Muscle layer of duodenum (tissue), 2 donors: ENCODE results near the gene TTC12.

Source experiments
- H3K27ac ChIP-seq: one replicate; pipeline ENCODE4 v1.7.0; 2013; ENCODE audit warnings: mild to moderate bottlenecking, low read length
- H3K27me3 ChIP-seq: one replicate; pipeline ENCODE4 v1.7.0; 2013; ENCODE audit warnings: low read depth, mild to moderate bottlenecking, control low read depth, low read length
- H3K36me3 ChIP-seq, 2 donors: one replicate each; pipeline ENCODE4 v1.7.0; 2013; ENCODE audit warnings: low read length in 2 of 2, control low read depth in 1 of 2, mild to moderate bottlenecking in 1 of 2; ENCODE audit not compliant: insufficient read depth in 2 of 2, control insufficient read depth in 1 of 2
- H3K4me1 ChIP-seq, 2 donors: one replicate each; pipeline ENCODE4 v1.7.0; 2013; ENCODE audit warnings: low read length in 2 of 2, mild to moderate bottlenecking in 2 of 2, control low read depth in 1 of 2, moderate library complexity in 1 of 2; ENCODE audit not compliant: insufficient read depth in 2 of 2, control insufficient read depth in 1 of 2
- H3K4me3 ChIP-seq, 2 donors: one replicate each; pipeline ENCODE4 v1.7.0; 2013; ENCODE audit warnings: low read length in 2 of 2, low read depth in 1 of 2, mild to moderate bottlenecking in 1 of 2
- H3K9me3 ChIP-seq, 2 donors: one replicate each; pipeline ENCODE4 v1.7.0; 2013; ENCODE audit warnings: low read length in 2 of 2, control low read depth in 1 of 2, mild to moderate bottlenecking in 1 of 2; ENCODE audit not compliant: control insufficient read depth in 1 of 2
- donor health status: healthy.

Gene TTC12

GRCh38 chr11:113274713-113275582 is 39.4 kb upstream of the TTC12 start:
- Histone ChIP-seq H3K4me1 (no peaks in the 10 kb centered on the region), H3K9me3 (no peaks in the 10 kb centered on the region), H3K27ac (no peak overlapping the region), H3K36me3 (no peaks in the 10 kb centered on the region), H3K27me3 (no peaks in the 10 kb centered on the region), H3K4me3 (no peak overlapping the region)

DNA sequence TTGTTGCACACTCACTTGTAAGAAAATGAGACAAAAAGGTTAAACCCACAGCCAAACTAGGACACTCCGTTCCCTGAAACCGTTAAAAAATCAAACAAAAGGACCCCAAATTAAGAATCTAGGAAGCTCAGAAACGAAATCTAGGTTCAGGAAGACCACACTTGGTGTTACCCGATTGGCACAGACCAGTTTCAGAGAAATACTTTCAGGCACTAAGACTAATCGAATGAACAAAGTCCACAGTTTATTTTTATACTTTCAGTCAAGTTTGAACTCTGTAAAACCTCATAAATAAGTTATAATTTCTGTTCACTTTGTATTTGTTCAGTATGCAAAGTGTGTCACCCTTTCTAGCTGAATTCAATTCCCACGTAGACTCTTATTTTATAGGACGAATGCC is 38.8 kb upstream of the TTC12 start:
- Histone ChIP-seq H3K27ac (no peak overlapping the region), H3K9me3 (no peaks in the 10 kb centered on the region), H3K4me3 (no peak overlapping the region), H3K27me3 (no peaks in the 10 kb centered on the region), H3K36me3 (no peaks in the 10 kb centered on the region), H3K4me1 (no peaks in the 10 kb centered on the region)

- no peak overlapping the region for H3K27ac ChIP-seq
- H3K4me1 ChIP-seq = no peaks in the 10 kb centered on the region
- no peaks in the 10 kb centered on the region for H3K9me3 ChIP-seq
- no peak overlapping the region for H3K4me3 ChIP-seq
- no peaks in the 10 kb centered on the region for H3K27me3 ChIP-seq
- no peaks in the 10 kb centered on the region for H3K36me3 ChIP-seq
These were observed 37.9 kb upstream of the TTC12 start for GRCh38 chr11:113276466-113276865.

- no peak overlapping the region for H3K4me3 ChIP-seq
- no peaks in the 10 kb centered on the region for H3K36me3 ChIP-seq
- no peak overlapping the region for H3K27ac ChIP-seq
These were observed 36.5 kb upstream of the TTC12 start for GRCh38 chr11:113277907-113278306.

DNA sequence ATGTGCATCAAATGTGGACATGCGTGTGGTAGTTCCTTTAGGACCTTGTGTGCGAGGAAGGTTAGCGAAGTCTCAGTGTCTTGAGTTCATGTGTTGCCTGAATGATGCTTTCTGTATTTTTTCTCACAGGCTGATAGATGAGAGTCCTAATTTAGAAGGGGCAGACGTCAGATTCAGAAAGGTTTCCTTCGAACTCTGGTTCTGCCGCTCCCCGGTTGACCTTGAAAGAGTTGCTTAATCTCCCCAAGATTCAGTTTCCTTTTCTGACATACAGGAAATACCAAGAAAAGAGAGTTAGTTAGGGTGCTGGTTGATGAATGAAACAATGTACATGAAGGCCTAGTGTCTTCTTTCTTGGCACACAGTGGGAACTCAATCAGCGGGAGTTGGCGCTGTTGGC is 35.9 kb upstream of the TTC12 start:
- Histone ChIP-seq H3K4me1 (no peaks in the 10 kb centered on the region), H3K4me3 (no peak overlapping the region), H3K27ac (no peak overlapping the region), H3K36me3 (no peaks in the 10 kb centered on the region), H3K27me3 (no peaks in the 10 kb centered on the region), H3K9me3 (no peaks in the 10 kb centered on the region)

More at GRCh38 chr11:113277907-113278306, 36.5 kb upstream of the TTC12 start:
- no peaks in the 10 kb centered on the region for H3K4me1 ChIP-seq
- H3K9me3 ChIP-seq = no peaks in the 10 kb centered on the region
- H3K27me3 ChIP-seq = no peaks in the 10 kb centered on the region

GRCh38 chr11:113278925-113279324 is 35.5 kb upstream of the TTC12 start:
- Histone ChIP-seq H3K27me3 (no peaks in the 10 kb centered on the region), H3K27ac (no peak overlapping the region), H3K4me1 (no peaks in the 10 kb centered on the region), H3K4me3 (no peak overlapping the region), H3K36me3 (no peaks in the 10 kb centered on the region), H3K9me3 (no peaks in the 10 kb centered on the region)

DNA sequence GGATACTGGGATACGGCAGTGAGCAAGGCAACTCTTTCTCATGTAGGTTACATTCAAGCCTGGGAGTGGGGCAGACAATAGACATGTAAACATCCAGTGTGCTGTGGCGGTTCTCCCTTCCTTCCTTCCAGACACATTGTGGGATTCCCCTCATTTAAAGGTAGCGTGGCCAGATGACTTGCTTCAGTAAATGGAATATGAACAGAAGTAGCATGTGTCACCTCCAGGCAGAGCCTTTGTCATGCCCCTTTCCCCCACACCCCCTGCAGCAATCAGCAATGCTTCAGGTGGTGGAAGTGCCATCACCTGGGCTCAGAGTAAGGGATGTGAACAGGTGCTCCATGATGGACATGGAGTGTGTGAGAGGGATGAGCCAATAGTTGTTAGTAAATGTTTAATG is 34.8 kb upstream of the TTC12 start:
- H3K4me3 ChIP-seq = no peak overlapping the region
- no peaks in the 10 kb centered on the region for H3K27me3 ChIP-seq
- H3K27ac ChIP-seq = no peak overlapping the region
- H3K4me1 ChIP-seq = no peaks in the 10 kb centered on the region
- H3K36me3 ChIP-seq = no peaks in the 10 kb centered on the region
- no peaks in the 10 kb centered on the region for H3K9me3 ChIP-seq

GRCh38 chr11:113281052-113281725 is 33.2 kb upstream of the TTC12 start:
- no peaks in the 10 kb centered on the region for H3K9me3 ChIP-seq
- H3K27ac ChIP-seq = no peak overlapping the region
- H3K36me3 ChIP-seq = no peaks in the 10 kb centered on the region
- no peaks in the 10 kb centered on the region for H3K27me3 ChIP-seq
- no peaks in the 10 kb centered on the region for H3K4me1 ChIP-seq
- H3K4me3 ChIP-seq = no peak overlapping the region

DNA sequence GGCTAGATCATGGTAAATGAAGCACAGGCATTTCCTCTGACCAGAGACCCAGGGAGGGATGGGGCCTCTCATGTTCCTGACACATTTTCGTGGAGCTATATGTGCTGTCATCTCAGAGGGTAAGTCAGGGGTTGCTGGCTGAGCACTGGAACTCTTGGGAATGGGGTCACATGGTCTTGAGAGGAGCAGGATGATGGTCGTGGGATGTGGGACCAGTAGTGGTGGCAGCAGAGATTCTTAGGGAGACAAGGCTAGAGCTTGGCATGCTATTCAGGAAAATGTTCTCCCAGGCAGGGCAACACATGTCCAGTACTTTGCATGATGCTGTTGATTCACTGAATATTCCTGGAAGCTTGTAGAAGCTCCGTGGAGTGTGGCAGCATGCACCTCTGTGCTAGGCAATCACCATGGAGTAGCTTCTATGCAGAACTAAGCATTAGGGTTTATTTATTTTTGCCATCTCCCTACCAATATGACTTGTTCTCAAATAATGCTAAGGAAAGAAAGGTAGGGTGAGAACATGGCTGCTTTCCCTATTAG is 31.4 kb upstream of the TTC12 start:
- no peaks in the 10 kb centered on the region for H3K27me3 ChIP-seq
- no peak overlapping the region for H3K27ac ChIP-seq
- peaks cover 0 to 7% of the 10 kb centered on the region in 2 donors for H3K4me1 ChIP-seq
- no peaks in the 10 kb centered on the region for H3K9me3 ChIP-seq
- no peaks in the 10 kb centered on the region for H3K36me3 ChIP-seq
- no peak overlapping the region for H3K4me3 ChIP-seq

- Histone ChIP-seq H3K27me3 (no peaks in the 10 kb centered on the region), H3K4me3 (no peak overlapping the region), H3K9me3 (no peaks in the 10 kb centered on the region), H3K36me3 (no peaks in the 10 kb centered on the region), H3K4me1 (peaks cover 0 to 7% of the 10 kb centered on the region in 2 donors), H3K27ac (no peak overlapping the region)
These were observed 30.5 kb upstream of the TTC12 start for GRCh38 chr11:113283881-113284280.

- no peaks in the 10 kb centered on the region for H3K36me3 ChIP-seq
- no peaks in the 10 kb centered on the region for H3K9me3 ChIP-seq
- H3K27ac ChIP-seq = no peak overlapping the region
- peaks cover 0 to 7% of the 10 kb centered on the region in 2 donors for H3K4me1 ChIP-seq
- no peaks in the 10 kb centered on the region for H3K27me3 ChIP-seq
- H3K4me3 ChIP-seq = no peak overlapping the region
These were observed 28.4 kb upstream of the TTC12 start for GRCh38 chr11:113286009-113286408.
